ENCODE data around the gene MYBPHL. TPM values are rescaled to one million over a fixed set of nuclear protein-coding genes. Genes with fewer than 3 reads are reported as not detected.

The MYBPHL gene
- total and polyA plus RNA-seq, 2 experiments from 2014 or later: not detected

DNA sequence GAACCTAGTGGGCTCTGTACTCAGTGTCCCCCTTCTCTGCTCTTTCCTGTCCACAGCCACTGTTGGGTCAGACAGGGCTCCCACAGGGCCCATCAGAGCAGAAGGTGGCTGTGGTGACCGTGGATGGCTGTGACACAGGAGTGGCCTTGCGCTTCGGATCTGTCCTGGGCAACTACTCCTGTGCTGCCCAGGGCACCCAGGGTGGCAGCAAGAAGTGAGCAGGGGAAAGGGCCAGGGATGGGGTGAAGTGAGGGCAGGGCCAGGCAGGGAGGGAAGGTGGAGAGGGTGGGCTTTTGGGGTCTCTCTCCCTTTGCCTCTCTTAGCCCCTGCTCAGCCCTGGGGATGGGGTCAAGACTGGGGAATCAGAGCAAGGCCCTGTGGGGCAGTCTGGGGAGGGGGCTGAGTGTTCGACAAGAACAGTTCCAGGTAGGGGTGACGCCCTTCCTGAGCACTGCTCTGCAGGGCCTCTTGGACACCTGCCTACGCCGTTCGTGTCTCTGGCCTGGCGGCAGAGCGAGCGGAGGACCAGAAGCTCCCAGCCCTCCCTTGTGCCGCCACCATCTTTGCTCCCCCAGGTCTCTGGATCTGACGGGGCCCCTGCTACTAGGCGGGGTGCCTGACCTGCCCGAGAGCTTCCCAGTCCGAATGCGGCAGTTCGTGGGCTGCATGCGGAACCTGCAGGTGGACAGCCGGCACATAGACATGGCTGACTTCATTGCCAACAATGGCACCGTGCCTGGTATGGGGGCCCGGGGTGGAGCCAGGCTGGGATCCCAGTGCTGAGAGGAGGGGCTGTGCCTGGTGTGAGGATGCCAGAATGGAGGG lies 44.4 kb downstream of the MYBPHL start (continued):
- TF ChIP-seq, protein P1, sequence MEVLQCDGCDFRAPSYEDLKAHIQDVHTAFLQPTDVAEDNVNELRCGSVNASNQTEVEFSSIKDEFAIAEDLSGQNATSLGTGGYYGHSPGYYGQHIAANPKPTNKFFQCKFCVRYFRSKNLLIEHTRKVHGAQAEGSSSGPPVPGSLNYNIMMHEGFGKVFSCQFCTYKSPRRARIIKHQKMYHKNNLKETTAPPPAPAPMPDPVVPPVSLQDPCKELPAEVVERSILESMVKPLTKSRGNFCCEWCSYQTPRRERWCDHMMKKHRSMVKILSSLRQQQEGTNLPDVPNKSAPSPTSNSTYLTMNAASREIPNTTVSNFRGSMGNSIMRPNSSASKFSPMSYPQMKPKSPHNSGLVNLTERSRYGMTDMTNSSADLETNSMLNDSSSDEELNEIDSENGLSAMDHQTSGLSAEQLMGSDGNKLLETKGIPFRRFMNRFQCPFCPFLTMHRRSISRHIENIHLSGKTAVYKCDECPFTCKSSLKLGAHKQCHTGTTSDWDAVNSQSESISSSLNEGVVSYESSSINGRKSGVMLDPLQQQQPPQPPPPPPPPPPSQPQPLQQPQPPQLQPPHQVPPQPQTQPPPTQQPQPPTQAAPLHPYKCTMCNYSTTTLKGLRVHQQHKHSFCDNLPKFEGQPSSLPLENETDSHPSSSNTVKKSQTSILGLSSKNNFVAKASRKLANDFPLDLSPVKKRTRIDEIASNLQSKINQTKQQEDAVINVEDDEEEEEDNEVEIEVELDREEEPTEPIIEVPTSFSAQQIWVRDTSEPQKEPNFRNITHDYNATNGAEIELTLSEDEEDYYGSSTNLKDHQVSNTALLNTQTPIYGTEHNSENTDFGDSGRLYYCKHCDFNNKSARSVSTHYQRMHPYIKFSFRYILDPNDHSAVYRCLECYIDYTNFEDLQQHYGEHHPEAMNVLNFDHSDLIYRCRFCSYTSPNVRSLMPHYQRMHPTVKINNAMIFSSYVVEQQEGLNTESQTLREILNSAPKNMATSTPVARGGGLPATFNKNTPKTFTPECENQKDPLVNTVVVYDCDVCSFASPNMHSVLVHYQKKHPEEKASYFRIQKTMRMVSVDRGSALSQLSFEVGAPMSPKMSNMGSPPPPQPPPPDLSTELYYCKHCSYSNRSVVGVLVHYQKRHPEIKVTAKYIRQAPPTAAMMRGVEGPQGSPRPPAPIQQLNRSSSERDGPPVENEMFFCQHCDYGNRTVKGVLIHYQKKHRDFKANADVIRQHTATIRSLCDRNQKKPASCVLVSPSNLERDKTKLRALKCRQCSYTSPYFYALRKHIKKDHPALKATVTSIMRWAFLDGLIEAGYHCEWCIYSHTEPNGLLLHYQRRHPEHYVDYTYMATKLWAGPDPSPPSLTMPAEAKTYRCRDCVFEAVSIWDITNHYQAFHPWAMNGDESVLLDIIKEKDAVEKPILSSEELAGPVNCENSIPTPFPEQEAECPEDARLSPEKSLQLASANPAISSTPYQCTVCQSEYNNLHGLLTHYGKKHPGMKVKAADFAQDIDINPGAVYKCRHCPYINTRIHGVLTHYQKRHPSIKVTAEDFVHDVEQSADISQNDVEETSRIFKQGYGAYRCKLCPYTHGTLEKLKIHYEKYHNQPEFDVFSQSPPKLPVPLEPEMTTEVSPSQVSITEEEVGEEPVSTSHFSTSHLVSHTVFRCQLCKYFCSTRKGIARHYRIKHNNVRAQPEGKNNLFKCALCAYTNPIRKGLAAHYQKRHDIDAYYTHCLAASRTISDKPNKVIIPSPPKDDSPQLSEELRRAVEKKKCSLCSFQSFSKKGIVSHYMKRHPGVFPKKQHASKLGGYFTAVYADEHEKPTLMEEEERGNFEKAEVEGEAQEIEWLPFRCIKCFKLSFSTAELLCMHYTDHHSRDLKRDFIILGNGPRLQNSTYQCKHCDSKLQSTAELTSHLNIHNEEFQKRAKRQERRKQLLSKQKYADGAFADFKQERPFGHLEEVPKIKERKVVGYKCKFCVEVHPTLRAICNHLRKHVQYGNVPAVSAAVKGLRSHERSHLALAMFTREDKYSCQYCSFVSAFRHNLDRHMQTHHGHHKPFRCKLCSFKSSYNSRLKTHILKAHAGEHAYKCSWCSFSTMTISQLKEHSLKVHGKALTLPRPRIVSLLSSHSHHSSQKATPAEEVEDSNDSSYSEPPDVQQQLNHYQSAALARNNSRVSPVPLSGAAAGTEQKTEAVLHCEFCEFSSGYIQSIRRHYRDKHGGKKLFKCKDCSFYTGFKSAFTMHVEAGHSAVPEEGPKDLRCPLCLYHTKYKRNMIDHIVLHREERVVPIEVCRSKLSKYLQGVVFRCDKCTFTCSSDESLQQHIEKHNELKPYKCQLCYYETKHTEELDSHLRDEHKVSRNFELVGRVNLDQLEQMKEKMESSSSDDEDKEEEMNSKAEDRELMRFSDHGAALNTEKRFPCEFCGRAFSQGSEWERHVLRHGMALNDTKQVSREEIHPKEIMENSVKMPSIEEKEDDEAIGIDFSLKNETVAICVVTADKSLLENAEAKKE (CRISPR knock-in tag; IDR thresholded peaks at IDR 0.05): no peak
- TF ChIP-seq EZH2phosphoT487 (IDR thresholded peaks at IDR 0.05; ENCODE audit: unreplicated experiment): no peak
- TF ChIP-seq CREB1 (CRISPR knock-in tag; IDR thresholded peaks at IDR 0.05; ENCODE audit: low read depth): no peak
- TF ChIP-seq, protein P2, sequence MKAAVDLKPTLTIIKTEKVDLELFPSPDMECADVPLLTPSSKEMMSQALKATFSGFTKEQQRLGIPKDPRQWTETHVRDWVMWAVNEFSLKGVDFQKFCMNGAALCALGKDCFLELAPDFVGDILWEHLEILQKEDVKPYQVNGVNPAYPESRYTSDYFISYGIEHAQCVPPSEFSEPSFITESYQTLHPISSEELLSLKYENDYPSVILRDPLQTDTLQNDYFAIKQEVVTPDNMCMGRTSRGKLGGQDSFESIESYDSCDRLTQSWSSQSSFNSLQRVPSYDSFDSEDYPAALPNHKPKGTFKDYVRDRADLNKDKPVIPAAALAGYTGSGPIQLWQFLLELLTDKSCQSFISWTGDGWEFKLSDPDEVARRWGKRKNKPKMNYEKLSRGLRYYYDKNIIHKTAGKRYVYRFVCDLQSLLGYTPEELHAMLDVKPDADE (IDR thresholded peaks at IDR 0.05): no peak
- no peak for TF ChIP-seq ZNF114 (CRISPR knock-in tag; IDR thresholded peaks at IDR 0.05)
- no peak for TF ChIP-seq JUNB (IDR thresholded peaks at IDR 0.05; ENCODE audit: unreplicated experiment)

DNA sequence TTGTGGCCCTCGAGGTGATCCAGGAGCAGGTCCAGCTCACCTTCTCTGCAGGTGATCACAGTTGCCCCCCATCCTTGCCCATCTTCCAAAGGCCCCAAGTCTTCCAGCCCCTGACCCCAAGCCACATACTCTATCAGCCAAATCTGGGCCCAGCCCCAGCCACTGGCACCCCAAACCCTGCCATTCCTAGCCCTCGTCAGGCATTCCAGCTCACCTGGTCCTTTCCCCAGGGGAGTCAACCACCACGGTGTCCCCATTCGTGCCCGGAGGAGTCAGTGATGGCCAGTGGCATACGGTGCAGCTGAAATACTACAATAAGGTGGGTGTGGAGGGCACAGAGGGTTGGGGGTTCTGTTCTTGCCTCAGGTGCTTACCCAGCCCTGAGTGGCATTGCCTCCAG lies 45.2 kb downstream of the MYBPHL start:
- H3K4me2 ChIP-seq: no peak overlapping the region
- H3K27me3 Mint-ChIP-seq (ENCODE audit: insufficient read depth, low read depth, poor library complexity): peaks cover 10% of the 10 kb centered on the region
- H2AFZ ChIP-seq: no peak overlapping the region
- no peak overlapping the region for H3K27ac Mint-ChIP-seq
- no peaks in the 10 kb centered on the region for H3K9me2 ChIP-seq (ENCODE audit: insufficient read depth)
- no peaks in the 10 kb centered on the region for H3K27me3 ChIP-seq (ENCODE audit: insufficient read depth)
- H3K27ac ChIP-seq (ENCODE audit: low read depth): no peak overlapping the region
- no peaks in the 10 kb centered on the region; the same call in 1 of the 2 replicates for H4K20me1 ChIP-seq (replicated peaks; ENCODE audit: insufficient read depth)
- H3K4me1 ChIP-seq (ENCODE audit: insufficient read depth): no peaks in the 10 kb centered on the region; the same call in 1 of the 2 replicates
- H3K9me3 Mint-ChIP-seq: no peaks in the 10 kb centered on the region; the same call in 1 of the 3 replicates
- no peak for ATAC-seq
- H3K79me2 ChIP-seq (replicated peaks; ENCODE audit: insufficient read depth): 0 out of 2 replicates have a peak, but pooled peaks cover under 1% of the 10 kb centered on the region
- no peak for DNase-seq (ENCODE audit: low spot score)
- no peak overlapping the region for H3K4me3 Mint-ChIP-seq
- H3K4me3 ChIP-seq: no peak overlapping the region
- H3K4me1 Mint-ChIP-seq: peaks cover 22% of the 10 kb centered on the region
- H3K36me3 ChIP-seq (ENCODE audit: insufficient read depth): no peaks in the 10 kb centered on the region; the same call in 1 of the 2 replicates
- H3F3A ChIP-seq (replicated peaks; ENCODE audit: low read depth): 0 out of 2 replicates have a peak, but pooled peaks cover 5% of the 10 kb centered on the region
- H3K36me3 Mint-ChIP-seq (ENCODE audit: low read depth): peaks cover 3% of the 10 kb centered on the region; the same call in 2 of the 3 replicates
- no peak for TF ChIP-seq NANOG (IDR thresholded peaks at IDR 0.05; ENCODE audit: borderline replicate concordance)
- TF ChIP-seq, protein P3, sequence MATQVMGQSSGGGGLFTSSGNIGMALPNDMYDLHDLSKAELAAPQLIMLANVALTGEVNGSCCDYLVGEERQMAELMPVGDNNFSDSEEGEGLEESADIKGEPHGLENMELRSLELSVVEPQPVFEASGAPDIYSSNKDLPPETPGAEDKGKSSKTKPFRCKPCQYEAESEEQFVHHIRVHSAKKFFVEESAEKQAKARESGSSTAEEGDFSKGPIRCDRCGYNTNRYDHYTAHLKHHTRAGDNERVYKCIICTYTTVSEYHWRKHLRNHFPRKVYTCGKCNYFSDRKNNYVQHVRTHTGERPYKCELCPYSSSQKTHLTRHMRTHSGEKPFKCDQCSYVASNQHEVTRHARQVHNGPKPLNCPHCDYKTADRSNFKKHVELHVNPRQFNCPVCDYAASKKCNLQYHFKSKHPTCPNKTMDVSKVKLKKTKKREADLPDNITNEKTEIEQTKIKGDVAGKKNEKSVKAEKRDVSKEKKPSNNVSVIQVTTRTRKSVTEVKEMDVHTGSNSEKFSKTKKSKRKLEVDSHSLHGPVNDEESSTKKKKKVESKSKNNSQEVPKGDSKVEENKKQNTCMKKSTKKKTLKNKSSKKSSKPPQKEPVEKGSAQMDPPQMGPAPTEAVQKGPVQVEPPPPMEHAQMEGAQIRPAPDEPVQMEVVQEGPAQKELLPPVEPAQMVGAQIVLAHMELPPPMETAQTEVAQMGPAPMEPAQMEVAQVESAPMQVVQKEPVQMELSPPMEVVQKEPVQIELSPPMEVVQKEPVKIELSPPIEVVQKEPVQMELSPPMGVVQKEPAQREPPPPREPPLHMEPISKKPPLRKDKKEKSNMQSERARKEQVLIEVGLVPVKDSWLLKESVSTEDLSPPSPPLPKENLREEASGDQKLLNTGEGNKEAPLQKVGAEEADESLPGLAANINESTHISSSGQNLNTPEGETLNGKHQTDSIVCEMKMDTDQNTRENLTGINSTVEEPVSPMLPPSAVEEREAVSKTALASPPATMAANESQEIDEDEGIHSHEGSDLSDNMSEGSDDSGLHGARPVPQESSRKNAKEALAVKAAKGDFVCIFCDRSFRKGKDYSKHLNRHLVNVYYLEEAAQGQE (IDR thresholded peaks at IDR 0.05; ENCODE audit: unreplicated experiment): no peak

All from GM23338 (cell line).